Thyroid gland (tissue), 4 donors: ENCODE measurements around the gene GSN.

Experiments used
- CTCF ChIP-seq, 6 experiments: fragments of 200-600 bp in 3 of 6; fragments of 450-650 bp in 3 of 6; sonication (generic) in 3 of 6; IDR thresholded peaks; one replicate each; pipeline ENCODE4 v1.5.1; 2016 to 2019; ENCODE audit warnings: antibody characterized with exemption in 6 of 6, mild to moderate bottlenecking in 2 of 6, inconsistent platforms in 1 of 6, moderate library complexity in 1 of 6
- POLR2A ChIP-seq, 2 donors: fragments of 450-650 bp; IDR thresholded peaks; one replicate each; pipeline ENCODE4 v1.6.1; 2017; ENCODE audit warnings: antibody characterized with exemption in 2 of 2, mild to moderate bottlenecking in 2 of 2, moderate library complexity in 1 of 2

- TF ChIP-seq POLR2A (IDR thresholded peaks at IDR 0.05) (no peak), CTCF (IDR thresholded peaks at IDR 0.05) (no peak)
These were observed 46.3 kb upstream of the GSN start for GRCh38 chr9:121221664-121222055.
